HG02610 (cell line): ENCODE results near the gene DIP2C.
"Not testable (repeated sequence)": the region's sequence is repeated elsewhere in the genome, so short reads cannot be mapped to it uniquely, and the experiment has no call there.

Experiments
- ATAC-seq: cut with Tn5 transposase; IDR thresholded peaks from one replicate; pipeline ENCODE4 v1.9.1; 2021; ENCODE audit warnings: mild to moderate bottlenecking, moderate library complexity; ENCODE audit not compliant: unreplicated experiment

DIP2C gene

GRCh38 chr10:700183-700582 is 10.7 kb upstream of the DIP2C start:
- ATAC-seq, result not testable (repeated sequence)

DNA sequence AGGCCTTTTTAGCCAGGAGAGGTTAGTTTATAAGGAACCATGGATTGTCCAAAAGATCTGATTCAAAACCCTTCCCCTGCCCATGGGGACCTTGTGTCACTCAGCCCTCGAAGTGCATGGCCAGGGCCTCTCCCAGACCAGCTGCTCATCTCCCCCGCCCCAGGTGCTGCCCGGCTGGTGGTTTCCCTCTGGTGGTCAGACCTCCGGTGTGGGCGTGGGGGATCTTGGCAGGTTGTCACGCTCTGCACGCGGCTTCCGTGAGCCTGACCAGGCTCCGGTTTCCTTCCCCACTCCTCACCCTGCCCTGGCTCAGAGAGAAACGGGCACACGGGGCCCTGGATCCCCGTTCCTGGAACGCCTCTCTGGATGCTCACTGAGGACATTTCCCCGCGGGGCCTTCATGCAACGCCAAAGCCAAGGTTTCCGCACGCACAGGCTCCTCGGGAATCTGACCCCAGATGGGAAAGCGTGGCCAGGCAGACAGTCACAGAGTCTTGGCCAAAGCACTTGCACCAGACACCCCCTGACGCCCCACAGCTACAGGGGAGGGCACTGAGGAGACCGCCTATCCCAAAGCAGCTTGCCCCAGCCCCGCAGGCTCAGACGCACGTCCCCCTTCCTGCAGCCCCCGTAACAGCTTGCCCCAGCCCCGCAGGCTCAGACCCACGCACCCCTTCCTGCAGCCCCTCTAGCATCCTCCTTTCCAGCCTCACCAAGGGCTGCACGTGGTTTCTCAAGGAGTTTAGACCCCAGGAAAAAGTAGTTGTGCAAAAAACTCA is 7.8 kb upstream of the DIP2C start:
- no peak for ATAC-seq

GRCh38 chr10:695396-695795 is 5.9 kb upstream of the DIP2C start:
- no peak for ATAC-seq

DNA sequence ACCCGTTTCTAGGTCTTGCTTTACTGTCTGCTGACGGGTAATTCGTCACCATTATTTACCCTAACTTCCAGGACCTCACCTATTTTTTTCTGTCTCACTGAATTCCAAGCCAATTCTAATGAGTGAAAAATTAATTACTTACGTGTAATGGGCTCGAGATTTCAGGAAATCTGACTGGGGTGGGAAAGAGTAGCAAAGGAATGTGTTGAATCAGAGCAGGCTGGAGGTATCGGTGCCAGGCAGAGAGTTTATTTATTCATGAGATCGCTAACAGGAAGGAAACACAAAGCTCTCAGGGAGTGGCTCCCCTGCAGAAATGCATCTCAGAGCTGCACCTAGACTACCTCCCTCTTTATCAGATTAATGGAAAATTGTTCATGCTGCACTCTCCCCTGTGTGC is 4.0 kb upstream of the DIP2C start:
- ATAC-seq, result no peak

DNA sequence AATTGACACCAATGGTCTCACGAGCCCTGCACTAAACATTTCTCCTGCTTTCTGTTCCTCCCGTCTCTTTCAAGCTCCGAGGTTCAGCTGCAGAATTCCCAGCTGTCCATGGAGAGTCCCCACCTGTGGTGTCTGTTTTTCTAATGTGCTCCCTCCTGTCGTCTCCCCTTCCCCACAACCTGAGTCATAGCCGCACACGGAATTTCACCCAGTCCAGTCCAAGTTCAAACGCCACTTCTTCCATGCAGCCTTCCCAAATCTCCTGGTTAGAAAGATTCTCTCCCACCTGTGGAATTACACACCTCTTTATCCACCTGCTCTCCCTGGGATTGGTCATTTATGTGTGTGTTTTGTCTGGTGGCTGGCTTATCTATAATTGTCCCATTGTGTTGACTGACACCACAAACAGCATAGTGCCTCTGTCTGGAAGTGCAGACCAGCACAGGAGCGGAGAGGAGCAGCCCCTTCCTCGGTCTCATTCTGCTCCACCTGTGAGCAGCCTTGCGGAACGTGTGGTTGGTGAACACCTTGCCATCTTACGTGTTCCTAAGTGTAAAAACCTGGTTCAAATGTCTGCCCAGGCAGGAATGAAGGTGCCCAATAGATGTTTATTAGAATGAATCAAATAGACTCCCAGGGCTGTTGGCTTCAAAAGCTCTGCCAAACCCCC is 3.3 kb upstream of the DIP2C start:
- ATAC-seq, result no peak

DNA sequence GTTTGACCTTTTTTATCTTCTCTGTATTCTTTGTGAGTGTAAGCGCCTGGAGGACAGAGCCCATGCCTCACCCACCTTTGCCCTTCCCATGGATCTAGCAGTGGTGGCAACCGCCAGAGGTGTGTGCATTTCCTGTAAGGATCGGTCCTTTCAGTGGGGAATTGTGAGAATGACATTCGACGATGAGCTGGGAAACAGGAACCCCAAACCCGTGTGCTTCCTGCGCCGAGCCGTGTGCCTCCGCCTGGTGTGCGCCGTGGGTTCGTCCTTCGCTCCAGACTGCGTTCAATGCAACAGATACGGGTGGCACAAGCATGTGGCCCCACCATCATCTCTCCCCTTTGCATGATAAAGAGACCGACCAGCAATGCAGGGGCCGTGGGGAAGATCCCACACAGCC is 1.7 kb upstream of the DIP2C start:
- ATAC-seq, result no peak

DNA sequence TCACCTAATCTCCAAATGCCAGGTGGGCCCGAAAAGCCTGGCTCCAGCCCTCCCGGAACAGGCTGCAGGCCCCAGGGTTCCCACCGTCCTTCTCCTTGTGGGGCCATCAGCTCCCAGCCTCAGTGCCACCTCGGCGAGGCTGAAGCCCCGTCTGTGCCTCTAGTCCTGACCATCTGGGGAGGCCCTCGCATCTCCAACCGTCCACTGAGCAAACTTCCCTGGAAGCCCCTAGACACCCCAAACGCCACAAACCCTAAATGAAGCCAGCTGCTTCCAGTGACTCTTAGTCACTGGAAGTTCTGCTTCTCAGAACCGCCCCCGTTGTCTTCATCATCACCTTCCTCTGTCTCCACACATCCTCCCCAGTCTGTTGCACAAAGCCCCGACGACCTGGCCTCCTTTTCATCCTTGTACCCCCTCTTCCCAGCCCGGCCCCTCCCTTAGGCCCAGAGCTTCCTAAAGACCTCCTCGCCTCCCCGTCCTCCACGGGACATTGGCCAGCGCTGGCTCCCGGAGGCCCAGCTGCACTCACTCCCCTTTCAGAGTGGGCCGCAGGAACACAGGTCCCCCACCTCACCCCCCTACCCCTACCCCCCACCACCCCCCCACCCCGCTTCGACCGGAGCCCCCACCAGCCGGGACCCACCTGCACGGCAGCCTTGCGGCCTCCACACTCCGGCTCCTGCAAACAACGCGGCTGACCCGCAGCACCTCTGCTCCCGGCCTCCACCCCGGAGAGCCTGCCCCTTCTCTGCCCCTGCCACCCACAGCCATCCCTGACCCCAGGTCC is 1.1 kb upstream of the DIP2C start:
- ATAC-seq, result no peak

DNA sequence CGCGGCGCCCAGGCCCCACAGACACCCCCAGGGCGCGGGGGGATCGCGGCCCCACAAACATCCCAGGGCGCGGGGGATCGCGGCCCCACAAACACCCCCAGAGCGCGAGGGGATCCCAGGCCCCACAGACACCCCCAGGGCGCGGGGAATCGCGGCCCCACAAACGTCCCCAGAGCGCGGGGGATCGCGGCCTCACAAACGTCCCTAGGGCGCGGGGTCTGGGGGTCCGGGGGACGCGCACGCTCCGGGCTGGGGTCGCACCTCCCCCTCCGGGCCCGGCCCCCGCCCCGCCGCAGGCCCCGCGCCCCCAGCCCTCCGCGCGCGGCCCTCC is 382 bp downstream of the DIP2C start:
- ATAC-seq, result no peak

DNA sequence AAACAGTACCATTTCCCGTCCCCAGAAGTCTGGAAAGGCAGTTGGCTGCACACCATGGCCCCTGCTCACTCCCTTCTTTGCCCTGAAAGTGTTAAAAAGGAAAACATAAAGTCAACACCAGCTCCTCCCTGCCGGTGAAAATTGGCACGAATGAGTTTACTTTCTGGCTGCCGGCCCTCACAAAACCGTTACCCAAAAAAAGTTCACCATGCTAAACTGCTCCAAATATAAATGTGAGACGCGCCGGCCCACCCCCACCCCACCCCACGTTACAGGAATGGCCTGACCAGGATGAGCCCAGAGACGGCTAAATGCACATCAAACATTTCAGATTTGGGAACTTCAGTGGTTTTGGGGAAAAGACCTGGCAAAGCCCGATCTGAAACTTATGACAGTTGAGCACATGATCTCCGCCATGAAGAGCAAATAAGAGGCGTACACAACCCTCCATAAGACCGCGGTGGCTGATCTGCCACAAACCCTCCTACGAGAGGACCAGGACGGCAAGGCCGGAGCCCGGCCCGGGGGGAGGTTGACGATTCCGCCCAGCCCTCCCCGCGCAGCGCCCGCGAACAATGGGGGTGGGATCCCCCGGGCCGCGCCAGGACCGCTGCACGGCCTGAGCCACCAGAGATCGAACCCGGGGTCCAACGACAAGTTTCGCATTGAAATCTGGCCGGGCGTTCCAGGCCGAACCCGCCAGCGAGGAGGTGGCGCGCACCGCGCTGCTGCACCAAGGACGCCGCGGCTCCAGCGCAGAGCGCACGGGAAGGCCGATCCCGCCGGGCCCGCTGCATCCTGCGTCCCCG is 952 bp downstream of the DIP2C start:
- no peak for ATAC-seq

- ATAC-seq, result no peak
Observed at GRCh38 chr10:687583-688311, 1.7 kb downstream of the DIP2C start.

DNA sequence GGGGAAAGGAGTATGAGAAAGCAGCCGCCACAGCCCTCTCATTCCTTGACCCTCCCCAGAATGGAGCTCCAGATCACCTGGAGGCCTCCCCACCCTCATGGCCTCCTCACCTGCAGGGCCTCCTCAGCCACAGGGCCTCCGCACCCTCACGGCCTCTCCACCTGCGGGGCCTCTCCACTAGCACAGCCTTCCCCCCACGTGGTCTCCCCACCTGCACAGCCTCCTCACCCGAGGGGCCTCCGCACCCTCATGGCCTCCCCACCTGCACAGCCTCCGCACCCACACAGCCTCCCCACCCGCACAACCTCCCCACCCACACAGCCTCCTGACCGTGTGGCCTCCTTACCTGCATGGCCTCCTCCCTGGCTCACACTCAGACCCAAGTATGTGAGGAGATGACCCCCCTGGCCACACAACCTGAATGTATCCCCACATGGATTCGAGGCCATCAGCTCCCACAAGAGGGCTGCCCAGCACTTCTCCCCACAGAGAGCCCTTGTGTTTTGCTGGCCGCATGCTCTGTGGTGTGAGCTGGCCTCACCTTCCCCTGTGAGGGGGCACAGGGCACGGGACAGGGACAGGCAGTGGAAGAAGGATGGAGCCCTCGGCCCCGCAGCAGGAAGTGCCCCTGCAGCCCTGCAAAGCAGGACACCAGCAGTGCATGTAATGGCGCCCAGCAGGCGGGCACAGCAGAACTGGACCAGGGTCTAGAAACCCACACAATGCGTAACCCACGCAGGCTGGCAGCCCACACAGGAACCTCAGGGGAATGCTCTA is 3.1 kb downstream of the DIP2C start:
- ATAC-seq, result no peak

DNA sequence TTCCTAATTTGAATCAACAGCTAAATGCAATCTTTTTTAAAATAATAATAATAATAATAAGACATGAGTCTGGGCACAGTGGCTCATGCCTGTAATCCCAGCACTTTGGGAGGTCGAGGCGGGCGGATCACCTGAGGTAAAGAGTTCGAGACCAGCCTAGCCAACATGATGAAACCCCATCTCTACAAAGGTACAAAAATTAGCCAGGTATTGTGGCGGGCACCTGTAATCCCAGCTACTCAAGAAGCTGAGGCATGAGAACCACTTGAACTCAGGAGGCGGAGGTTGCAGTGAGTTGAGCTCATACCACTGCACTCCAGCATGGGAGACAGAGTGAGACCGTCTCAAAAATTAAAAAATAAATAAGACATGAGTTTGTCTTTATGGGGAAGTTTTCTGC is 3.9 kb downstream of the DIP2C start:
- no peak for ATAC-seq

- ATAC-seq, result no peak
Observed at GRCh38 chr10:683448-684071, 5.9 kb downstream of the DIP2C start.

DNA sequence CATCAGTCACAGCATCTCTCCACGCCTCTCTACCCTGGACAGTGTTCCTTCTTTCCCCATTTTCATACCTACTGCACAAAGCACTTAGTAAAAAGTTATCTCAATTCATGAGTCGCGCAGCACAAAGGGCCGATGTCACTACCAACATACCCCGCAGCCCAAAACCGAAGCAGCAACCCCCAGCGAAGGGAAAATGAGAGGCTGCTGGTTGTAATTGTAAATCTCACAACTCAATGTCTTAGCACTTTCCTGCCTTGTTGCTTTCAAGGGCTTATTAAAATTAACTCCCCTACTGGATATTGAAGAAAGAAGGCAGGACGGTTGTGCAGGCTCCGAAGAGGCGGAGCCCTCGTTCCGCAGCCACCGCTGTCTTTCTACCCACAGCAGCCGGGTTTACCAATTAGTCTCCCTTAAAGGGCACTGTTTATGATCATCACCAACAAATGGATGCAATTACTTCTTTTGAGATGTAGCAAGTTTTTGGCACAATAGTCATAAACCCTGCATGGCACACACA is 6.5 kb downstream of the DIP2C start:
- no peak for ATAC-seq

DNA sequence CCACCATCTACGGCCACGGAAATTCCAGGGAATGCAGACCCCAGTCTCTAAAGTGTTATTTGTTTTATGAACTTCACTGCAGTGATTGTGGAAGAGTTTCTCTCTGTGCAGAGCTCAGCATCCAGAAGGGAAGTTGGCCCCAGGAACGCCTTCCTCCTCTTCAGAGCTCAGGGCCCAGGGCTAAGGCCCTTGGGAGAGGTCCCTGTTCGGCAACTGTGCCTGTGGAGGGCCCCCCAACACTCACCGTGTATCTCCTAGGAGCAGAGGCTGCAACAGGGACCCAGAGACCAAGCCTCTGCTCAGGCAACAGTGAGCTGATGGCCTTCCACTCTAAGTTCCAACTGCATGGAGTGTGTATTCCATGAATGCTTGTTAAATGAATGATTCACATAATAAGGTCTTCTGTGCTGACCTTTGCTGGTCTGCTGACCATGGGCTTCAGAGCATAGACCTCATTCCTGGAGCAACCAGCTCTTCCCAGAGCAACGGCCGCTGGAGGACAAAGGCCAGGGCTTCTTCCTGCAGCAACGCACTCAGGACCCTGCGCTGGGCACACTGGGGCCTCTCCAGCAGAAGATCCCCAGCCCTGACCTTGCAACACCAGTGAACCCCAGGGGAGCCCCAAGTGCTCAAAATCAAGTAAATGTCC is 7.7 kb downstream of the DIP2C start:
- no peak for ATAC-seq

GRCh38 chr10:680745-681144 is 8.7 kb downstream of the DIP2C start:
- no peak for ATAC-seq

- no peak for ATAC-seq
Observed at GRCh38 chr10:680146-680545, 9.3 kb downstream of the DIP2C start.

DNA sequence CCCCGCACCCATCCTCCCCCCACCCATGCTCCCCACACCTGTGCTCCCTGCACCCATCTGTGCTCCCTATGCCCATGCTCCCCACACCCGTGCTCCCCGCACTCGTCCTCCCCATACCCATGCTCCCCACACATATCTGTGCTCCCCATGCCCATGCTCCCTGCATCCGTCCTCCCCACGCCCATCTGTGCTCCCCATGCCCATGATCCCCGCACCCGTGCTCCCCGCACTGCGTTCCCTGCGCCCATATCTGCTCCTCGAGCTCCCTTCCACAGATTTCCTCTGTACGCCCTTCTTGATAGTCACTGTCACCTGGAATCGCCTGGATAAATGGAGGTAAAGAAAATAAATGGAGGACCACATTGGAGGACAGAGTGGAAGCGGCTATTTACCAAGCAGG is 9.9 kb downstream of the DIP2C start:
- ATAC-seq, result no peak

GRCh38 chr10:678662-679005 is 10.8 kb downstream of the DIP2C start:
- ATAC-seq, result not testable (repeated sequence)
